LHCN-M2 (cell line): ENCODE data around the gene NKX2-4. TPM values are rescaled to one million over a fixed set of nuclear protein-coding genes. Genes with fewer than 3 reads are reported as not detected.

Source experiments
- DNase-seq: peaks from one replicate; pipeline ENCODE4 v3.0.0-alpha.2; 2012; ENCODE audit warnings: low read depth
- total RNA-seq: library from RNA; depleted of rRNA; stranded (reverse); fragments of >200 nt; gene quantifications from 2 replicates; pipeline ENCODE4 v1.2.3, GENCODE V29; 2014; rRNA removed

Gene NKX2-4
- total RNA-seq, 1 experiment from 2014 or later = not detected

GRCh38 chr20:21361266-21361665, 36.1 kb downstream of the NKX2-4 start:
- no peak for DNase-seq

GRCh38 chr20:21360705-21361104, 36.6 kb downstream of the NKX2-4 start:
- peak; percentile 13 for DNase-seq

- DNase-seq = no peak
Observed at GRCh38 chr20:21358737-21359136, 38.6 kb downstream of the NKX2-4 start.

- DNase-seq = no peak
Observed at GRCh38 chr20:21357844-21358243, 39.5 kb downstream of the NKX2-4 start.

- DNase-seq = no peak
Observed at GRCh38 chr20:21356386-21356785, 40.9 kb downstream of the NKX2-4 start.

GRCh38 chr20:21355981-21356380, 41.3 kb downstream of the NKX2-4 start:
- no peak for DNase-seq

GRCh38 chr20:21353236-21353635, 44.1 kb downstream of the NKX2-4 start:
- DNase-seq = peak; percentile 29

GRCh38 chr20:21352703-21353102, 44.6 kb downstream of the NKX2-4 start:
- peak; percentile 58 for DNase-seq

Other genes with a start within 250 kb of the NKX2-4 start
- 99.6 and 125 TPM in 2 replicates for gene XRN2, start 94.2 kb downstream of the NKX2-4 start, total RNA-seq
- not detected in 2 replicates for gene NKX2-2, start 116.5 kb upstream of the NKX2-4 start, total RNA-seq